A673 (cell line): ENCODE measurements around the gene FREM1. TPM values are rescaled to one million over a fixed set of nuclear protein-coding genes. Genes with fewer than 3 reads are reported as not detected.

Source experiments
- BruUV-seq: library from RNA; stranded (reverse); fragments of 400-500 nt; replicated peaks from 2 replicates; lab custom pipeline; 2021; lab: Mats Ljungman, UMichigan
- CTCF ChIA-PET: fragments of 300-600 bp; sonication (Branson Sonifier 250); formaldehyde crosslinking; loops from one replicate; lab custom pipeline; 2022; ENCODE audit warnings: antibody characterized with exemption; lab: Charles Lee
- POLR2A ChIA-PET: fragments of 300-600 bp; sonication (Branson Sonifier 250); formaldehyde crosslinking; loops from one replicate; lab custom pipeline; 2022; ENCODE audit warnings: antibody characterized with exemption; ENCODE audit not compliant: low non-redundant PET; lab: Charles Lee
- DNase-seq: peaks from one replicate; pipeline ENCODE4 v3.0.0-alpha.2; 2015; ENCODE audit warnings: low spot score
- H3K27ac ChIP-seq: fragments of 200-600 bp; sonication (generic); 2 replicates; pipeline ENCODE4 v1.5.1; 2016; ENCODE audit warnings: mixed run types, low read depth, mild to moderate bottlenecking, mixed read lengths, antibody characterized with exemption, low read length; ENCODE audit not compliant: poor library complexity, severe bottlenecking
- H3K27me3 ChIP-seq: fragments of 200-600 bp; sonication (generic); replicated peaks from 2 replicates; pipeline ENCODE4 v1.6.1; 2017; ENCODE audit warnings: mixed run types, low read depth, mild to moderate bottlenecking, mixed read lengths, antibody characterized with exemption, low read length; ENCODE audit not compliant: insufficient read depth, poor library complexity
- H3K36me3 ChIP-seq: fragments of 200-600 bp; sonication (generic); 2 replicates; pipeline ENCODE4 v1.6.1; 2016; ENCODE audit warnings: mixed run types, mild to moderate bottlenecking, mixed read lengths, antibody characterized with exemption, low read length; ENCODE audit not compliant: insufficient read depth, poor library complexity, severe bottlenecking
- H3K4me1 ChIP-seq: fragments of 200-600 bp; sonication (generic); 2 replicates; pipeline ENCODE4 v1.6.1; 2017; ENCODE audit warnings: mixed run types, mild to moderate bottlenecking, mixed read lengths, antibody characterized with exemption, low read length; ENCODE audit not compliant: insufficient read depth, poor library complexity, severe bottlenecking
- H3K4me3 ChIP-seq: fragments of 200-600 bp; sonication (generic); 2 replicates; pipeline ENCODE4 v1.5.1; 2016; ENCODE audit warnings: low read depth, mixed run types, mild to moderate bottlenecking, mixed read lengths, low read length; ENCODE audit not compliant: poor library complexity, severe bottlenecking
- H3K9me3 ChIP-seq: fragments of 200-600 bp; sonication (generic); 2 replicates; pipeline ENCODE4 v1.6.1; 2016; ENCODE audit warnings: mixed run types, low read depth, mild to moderate bottlenecking, mixed read lengths, antibody characterized with exemption, low read length; ENCODE audit not compliant: poor library complexity, severe bottlenecking
- EZH2 ChIP-seq: fragments of 200-600 bp; sonication (generic); IDR thresholded peaks from 2 replicates; pipeline ENCODE4 v1.6.1; 2017; ENCODE audit warnings: borderline replicate concordance, low read depth, mild to moderate bottlenecking, mixed read lengths, antibody characterized with exemption, low read length; ENCODE audit not compliant: poor library complexity, severe bottlenecking
- intact Hi-C: fragments of 100-400 bp; cut with micrococcal nuclease; formaldehyde crosslinking; loops from one replicate; pipeline ENCODE4 v1.10.0; 2022; ENCODE audit not compliant: unreplicated experiment
- total RNA-seq: library from RNA; stranded (reverse); gene quantifications from 2 replicates; pipeline ENCODE4 v1.2.3, GENCODE V29; 2021
- TF ChIP-seq, protein P1 (sequence below): fragments of 300-800, 200-600 bp; sonication (generic); conservative IDR thresholded peaks from 2 replicates; pipeline ENCODE4 v1.5.1; 2017; ENCODE audit warnings: low read depth, mild to moderate bottlenecking, antibody characterized with exemption, low read length, moderate library complexity, mixed read lengths

Gene FREM1
- total RNA-seq, 1 experiment from 2014 or later, result 4.2 TPM

- no peak overlapping the region for H3K4me3 ChIP-seq
- no peaks in the 10 kb centered on the region for H3K4me1 ChIP-seq
- H3K27ac ChIP-seq, result no peak overlapping the region
- H3K36me3 ChIP-seq, result peaks cover 46% of the 10 kb centered on the region
- H3K9me3 ChIP-seq, result peaks cover 25% of the 10 kb centered on the region
- DNase-seq, result no peak
- CTCF ChIA-PET, result no interaction called here
- no peak for TF ChIP-seq EZH2
- TF ChIP-seq, protein P1, sequence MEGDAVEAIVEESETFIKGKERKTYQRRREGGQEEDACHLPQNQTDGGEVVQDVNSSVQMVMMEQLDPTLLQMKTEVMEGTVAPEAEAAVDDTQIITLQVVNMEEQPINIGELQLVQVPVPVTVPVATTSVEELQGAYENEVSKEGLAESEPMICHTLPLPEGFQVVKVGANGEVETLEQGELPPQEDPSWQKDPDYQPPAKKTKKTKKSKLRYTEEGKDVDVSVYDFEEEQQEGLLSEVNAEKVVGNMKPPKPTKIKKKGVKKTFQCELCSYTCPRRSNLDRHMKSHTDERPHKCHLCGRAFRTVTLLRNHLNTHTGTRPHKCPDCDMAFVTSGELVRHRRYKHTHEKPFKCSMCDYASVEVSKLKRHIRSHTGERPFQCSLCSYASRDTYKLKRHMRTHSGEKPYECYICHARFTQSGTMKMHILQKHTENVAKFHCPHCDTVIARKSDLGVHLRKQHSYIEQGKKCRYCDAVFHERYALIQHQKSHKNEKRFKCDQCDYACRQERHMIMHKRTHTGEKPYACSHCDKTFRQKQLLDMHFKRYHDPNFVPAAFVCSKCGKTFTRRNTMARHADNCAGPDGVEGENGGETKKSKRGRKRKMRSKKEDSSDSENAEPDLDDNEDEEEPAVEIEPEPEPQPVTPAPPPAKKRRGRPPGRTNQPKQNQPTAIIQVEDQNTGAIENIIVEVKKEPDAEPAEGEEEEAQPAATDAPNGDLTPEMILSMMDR, result no peak
- H3K27me3 ChIP-seq, result no peaks in the 10 kb centered on the region
- no TSS peak for BruUV-seq
- POLR2A ChIA-PET, result interaction anchor here (0.6 kb wide), 1 partner anchor 16 kb away, joined by 4 read pairs; no protein-coding TSS in a partner anchor
- intact Hi-C loops, result no loop called here
Measured at GRCh38 chr9:14705079-14705478, 205.1 kb downstream of the FREM1 start.

- no TSS peak for BruUV-seq
- Histone ChIP-seq H3K4me1 (no peaks in the 10 kb centered on the region), H3K9me3 (peaks cover 18% of the 10 kb centered on the region), H3K36me3 (peaks cover 38% of the 10 kb centered on the region), H3K4me3 (no peak overlapping the region), H3K27me3 (no peaks in the 10 kb centered on the region), H3K27ac (no peak overlapping the region)
- DNase-seq, result no peak
- intact Hi-C loops, result no loop called here
- TF ChIP-seq, protein P1, result no peak
- no peak for TF ChIP-seq EZH2
- ChIA-PET POLR2A (interaction anchor here (0.6 kb wide), 1 partner anchor 18 kb away, joined by 3 read pairs; the partner anchor contains the start of gene CER1), CTCF (no interaction called here)
Measured at GRCh38 chr9:14704281-14704680, 205.9 kb downstream of the FREM1 start.

DNA sequence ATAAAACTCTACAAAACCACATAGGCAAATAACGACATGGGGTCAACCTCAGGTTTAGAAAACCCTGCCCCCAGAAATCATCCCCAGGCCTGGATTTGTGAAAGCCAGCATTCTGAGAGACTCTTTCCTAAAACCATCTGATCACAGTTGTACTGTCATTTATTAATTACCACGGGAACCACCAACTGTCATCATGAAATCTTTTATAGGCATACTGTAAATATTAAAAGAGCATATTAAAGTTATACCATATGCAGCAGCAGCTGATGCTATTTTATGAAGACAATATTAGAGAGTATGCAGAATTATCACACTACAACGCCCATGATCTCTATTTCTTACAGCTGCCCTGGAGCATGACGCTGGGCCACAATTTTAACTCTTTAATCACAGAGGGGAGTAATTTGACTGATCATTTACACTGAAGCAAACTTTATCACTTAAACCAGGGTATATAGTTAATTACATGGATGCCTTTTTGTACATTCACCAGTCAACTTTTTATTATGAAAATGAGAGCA lies 208.0 kb downstream of the FREM1 start:
- BruUV-seq, result no TSS peak
- Histone ChIP-seq H3K27ac (no peak overlapping the region), H3K4me1 (no peaks in the 10 kb centered on the region), H3K36me3 (peaks cover 28% of the 10 kb centered on the region), H3K9me3 (peaks cover 18% of the 10 kb centered on the region), H3K27me3 (no peaks in the 10 kb centered on the region), H3K4me3 (no peak overlapping the region)
- TF ChIP-seq, protein P1, result no peak
- POLR2A ChIA-PET, result no interaction called here
- CTCF ChIA-PET, result no interaction called here
- DNase-seq, result no peak
- intact Hi-C loops, result no loop called here
